Gastroesophageal sphincter (tissue), 3 donors: Measurements from ENCODE around the gene E4F1.

ENCODE experiments used
- CTCF ChIP-seq, 4 experiments: fragments of 200-600 bp in 2 of 4; fragments of 450-650 bp in 2 of 4; sonication (generic) in 1 of 4; IDR thresholded peaks; one replicate each; pipeline ENCODE4 v1.5.1; 2017 to 2019; ENCODE audit warnings: antibody characterized with exemption in 4 of 4, mild to moderate bottlenecking in 2 of 4, moderate library complexity in 2 of 4
- EP300 ChIP-seq: sonication (generic); formaldehyde crosslinking; IDR thresholded peaks from one replicate; pipeline ENCODE4 v1.6.1; 2017; ENCODE audit warnings: antibody characterized with exemption, mild to moderate bottlenecking
- POLR2A ChIP-seq, 2 donors: fragments of 450-650 bp; IDR thresholded peaks; one replicate each; pipeline ENCODE4 v1.6.1; 2017; ENCODE audit warnings: antibody characterized with exemption in 2 of 2, mild to moderate bottlenecking in 2 of 2, moderate library complexity in 1 of 2
- POLR2AphosphoS5 ChIP-seq: sonication (generic); formaldehyde crosslinking; IDR thresholded peaks from one replicate; pipeline ENCODE4 v1.6.1; 2017; ENCODE audit warnings: antibody characterized with exemption

GRCh38 chr16:2206420-2206779, 17.0 kb upstream of the E4F1 start:
- TF ChIP-seq POLR2A (IDR thresholded peaks at IDR 0.05) (no peak), CTCF (IDR thresholded peaks at IDR 0.05) (no peak), POLR2AphosphoS5 (no peak), EP300 (no peak)
